ENCODE measurements around the gene TOM1L1.

TOM1L1 gene

GRCh38 chr17:54927525-54927924, 26.9 kb downstream of the TOM1L1 start:
- H3K4me3 ChIP-seq (ENCODE audit: low read depth, low read length, poor library complexity, severe bottlenecking), result no peak overlapping the region
- 0 out of 2 replicates have a peak, but pooled peaks cover under 1% of the 10 kb centered on the region for H3K27me3 ChIP-seq (ENCODE audit: insufficient read depth, low read length)
- no peak overlapping the region for H3K9ac ChIP-seq (ENCODE audit: low read length)
- TF ChIP-seq CTCF (IDR thresholded peaks at IDR 0.05; ENCODE audit: low read length), result no peak
- no peak for TF ChIP-seq EZH2 (IDR thresholded peaks at IDR 0.05; ENCODE audit: borderline replicate concordance, low read length)
- no peaks in the 10 kb centered on the region for H3K9me2 ChIP-seq (ENCODE audit: low read depth, low read length)
- H2AFZ ChIP-seq (ENCODE audit: low read length), result no peak overlapping the region
- H3K9me3 ChIP-seq (ENCODE audit: low read length), result no peaks in the 10 kb centered on the region
- no peaks in the 10 kb centered on the region for H4K20me1 ChIP-seq (ENCODE audit: insufficient read depth, low read length)
- H3K27ac ChIP-seq (ENCODE audit: low read depth, low read length, poor library complexity, severe bottlenecking), result no peak overlapping the region
- no peak overlapping the region for H3K4me2 ChIP-seq (ENCODE audit: low read length)
- H3K4me1 ChIP-seq (ENCODE audit: insufficient read depth, low read length, severe bottlenecking), result no peaks in the 10 kb centered on the region
- no peaks in the 10 kb centered on the region for H3K36me3 ChIP-seq (ENCODE audit: insufficient read depth, low read length)
- no peaks in the 10 kb centered on the region for H3F3A ChIP-seq (ENCODE audit: insufficient read depth, low read length)
- H3K79me2 ChIP-seq (ENCODE audit: insufficient read depth, low read length), result no peaks in the 10 kb centered on the region

GRCh38 chr17:54932711-54933110, 32.1 kb downstream of the TOM1L1 start:
- Histone ChIP-seq H3K27ac (ENCODE audit: low read depth, low read length, poor library complexity, severe bottlenecking) (no peak overlapping the region), H4K20me1 (ENCODE audit: insufficient read depth, low read length) (no peaks in the 10 kb centered on the region), H3K4me1 (ENCODE audit: insufficient read depth, low read length, severe bottlenecking) (no peaks in the 10 kb centered on the region), H3F3A (ENCODE audit: insufficient read depth, low read length) (no peaks in the 10 kb centered on the region), H3K9me3 (ENCODE audit: low read length) (no peaks in the 10 kb centered on the region), H3K4me3 (ENCODE audit: low read depth, low read length, poor library complexity, severe bottlenecking) (no peak overlapping the region), H3K9me2 (ENCODE audit: low read depth, low read length) (no peaks in the 10 kb centered on the region), H3K79me2 (ENCODE audit: insufficient read depth, low read length) (no peaks in the 10 kb centered on the region), H3K9ac (ENCODE audit: low read length) (no peak overlapping the region), H3K27me3 (ENCODE audit: insufficient read depth, low read length) (0 out of 2 replicates have a peak, but pooled peaks cover 6% of the 10 kb centered on the region), H2AFZ (ENCODE audit: low read length) (no peak overlapping the region), H3K36me3 (ENCODE audit: insufficient read depth, low read length) (no peaks in the 10 kb centered on the region), H3K4me2 (ENCODE audit: low read length) (no peak overlapping the region)
- no peak for TF ChIP-seq CTCF (IDR thresholded peaks at IDR 0.05; ENCODE audit: low read length)
- TF ChIP-seq EZH2 (IDR thresholded peaks at IDR 0.05; ENCODE audit: borderline replicate concordance, low read length), result no peak

GRCh38 chr17:54933921-54934320, 33.3 kb downstream of the TOM1L1 start:
- no peak for TF ChIP-seq CTCF (IDR thresholded peaks at IDR 0.05; ENCODE audit: low read length)
- no peak for TF ChIP-seq EZH2 (IDR thresholded peaks at IDR 0.05; ENCODE audit: borderline replicate concordance, low read length)
- Histone ChIP-seq H4K20me1 (ENCODE audit: insufficient read depth, low read length) (no peaks in the 10 kb centered on the region), H3K79me2 (ENCODE audit: insufficient read depth, low read length) (no peaks in the 10 kb centered on the region), H3K9ac (ENCODE audit: low read length) (no peak overlapping the region), H3K27ac (ENCODE audit: low read depth, low read length, poor library complexity, severe bottlenecking) (no peak overlapping the region), H3K9me3 (ENCODE audit: low read length) (no peaks in the 10 kb centered on the region), H3K9me2 (ENCODE audit: low read depth, low read length) (no peaks in the 10 kb centered on the region), H3K4me2 (ENCODE audit: low read length) (no peak overlapping the region), H2AFZ (ENCODE audit: low read length) (no peak overlapping the region), H3K4me1 (ENCODE audit: insufficient read depth, low read length, severe bottlenecking) (no peaks in the 10 kb centered on the region), H3F3A (ENCODE audit: insufficient read depth, low read length) (no peaks in the 10 kb centered on the region), H3K4me3 (ENCODE audit: low read depth, low read length, poor library complexity, severe bottlenecking) (no peak overlapping the region), H3K36me3 (ENCODE audit: insufficient read depth, low read length) (no peaks in the 10 kb centered on the region), H3K27me3 (ENCODE audit: insufficient read depth, low read length) (0 out of 2 replicates have a peak, but pooled peaks cover 6% of the 10 kb centered on the region)
